PFSK-1 (cell line): Measurements from ENCODE around the gene SLCO2B1.

Source experiments
- FOXP2 ChIP-seq: optimal IDR thresholded peaks from 2 replicates; pipeline ENCODE3; 2011; ENCODE audit warnings: borderline replicate concordance, control low read depth, inconsistent platforms; ENCODE audit not compliant: insufficient read depth; ENCODE audit errors: extremely low read length, extremely low read depth
- POLR2AphosphoS5 ChIP-seq: IDR thresholded peaks from 2 replicates; pipeline ENCODE4 v1.6.1; 2012; ENCODE audit warnings: low read depth, mild to moderate bottlenecking, control low read depth, low read length, moderate library complexity
- SIN3A ChIP-seq: IDR thresholded peaks from 2 replicates; pipeline ENCODE4 v1.6.1; 2012; ENCODE audit warnings: mild to moderate bottlenecking, low read length, moderate library complexity, borderline replicate concordance; ENCODE audit not compliant: insufficient read depth
- TAF1 ChIP-seq: IDR thresholded peaks from 2 replicates; pipeline ENCODE4 v1.6.1; 2012; ENCODE audit warnings: low read length, control low read depth, borderline replicate concordance; ENCODE audit not compliant: insufficient read depth
- TF ChIP-seq, protein P1 (sequence below), 2 experiments: IDR thresholded peaks; 2 replicates each; pipeline versions ENCODE4 v1.6.1 to v1.8.0; 2011 to 2012; ENCODE audit warnings: low read depth in 2 of 2, low read length in 2 of 2, control low read depth in 1 of 2, inconsistent platforms in 1 of 2, mild to moderate bottlenecking in 1 of 2, moderate library complexity in 1 of 2; ENCODE audit not compliant: insufficient read depth in 1 of 2

The SLCO2B1 gene

DNA sequence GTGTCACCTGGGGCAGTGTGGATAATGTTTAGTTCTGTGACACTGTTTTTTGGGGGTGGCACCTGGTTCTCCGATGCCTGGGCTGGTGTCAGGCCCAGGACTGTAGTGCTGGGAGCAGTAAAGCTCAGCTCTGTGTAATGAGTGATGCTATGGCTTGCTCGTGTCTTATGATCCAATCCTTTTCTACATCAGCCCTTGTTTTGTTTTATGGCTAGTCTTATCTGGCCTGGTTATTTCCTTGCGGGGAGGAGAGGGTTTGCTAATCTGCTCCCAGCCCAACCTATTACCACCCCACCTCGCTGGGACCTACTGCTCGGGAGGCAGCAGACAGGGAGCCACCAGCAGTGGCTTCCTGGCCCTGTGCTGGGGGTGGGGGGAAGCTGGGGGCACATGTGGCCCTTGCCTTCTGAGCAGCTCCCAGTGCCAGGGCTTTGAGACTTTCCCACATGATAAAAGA, 54.7 kb downstream of the SLCO2B1 start:
- TF ChIP-seq POLR2AphosphoS5 (no peak), FOXP2 (no peak), SIN3A (no peak), TAF1 (no peak)
- TF ChIP-seq, protein P1, sequence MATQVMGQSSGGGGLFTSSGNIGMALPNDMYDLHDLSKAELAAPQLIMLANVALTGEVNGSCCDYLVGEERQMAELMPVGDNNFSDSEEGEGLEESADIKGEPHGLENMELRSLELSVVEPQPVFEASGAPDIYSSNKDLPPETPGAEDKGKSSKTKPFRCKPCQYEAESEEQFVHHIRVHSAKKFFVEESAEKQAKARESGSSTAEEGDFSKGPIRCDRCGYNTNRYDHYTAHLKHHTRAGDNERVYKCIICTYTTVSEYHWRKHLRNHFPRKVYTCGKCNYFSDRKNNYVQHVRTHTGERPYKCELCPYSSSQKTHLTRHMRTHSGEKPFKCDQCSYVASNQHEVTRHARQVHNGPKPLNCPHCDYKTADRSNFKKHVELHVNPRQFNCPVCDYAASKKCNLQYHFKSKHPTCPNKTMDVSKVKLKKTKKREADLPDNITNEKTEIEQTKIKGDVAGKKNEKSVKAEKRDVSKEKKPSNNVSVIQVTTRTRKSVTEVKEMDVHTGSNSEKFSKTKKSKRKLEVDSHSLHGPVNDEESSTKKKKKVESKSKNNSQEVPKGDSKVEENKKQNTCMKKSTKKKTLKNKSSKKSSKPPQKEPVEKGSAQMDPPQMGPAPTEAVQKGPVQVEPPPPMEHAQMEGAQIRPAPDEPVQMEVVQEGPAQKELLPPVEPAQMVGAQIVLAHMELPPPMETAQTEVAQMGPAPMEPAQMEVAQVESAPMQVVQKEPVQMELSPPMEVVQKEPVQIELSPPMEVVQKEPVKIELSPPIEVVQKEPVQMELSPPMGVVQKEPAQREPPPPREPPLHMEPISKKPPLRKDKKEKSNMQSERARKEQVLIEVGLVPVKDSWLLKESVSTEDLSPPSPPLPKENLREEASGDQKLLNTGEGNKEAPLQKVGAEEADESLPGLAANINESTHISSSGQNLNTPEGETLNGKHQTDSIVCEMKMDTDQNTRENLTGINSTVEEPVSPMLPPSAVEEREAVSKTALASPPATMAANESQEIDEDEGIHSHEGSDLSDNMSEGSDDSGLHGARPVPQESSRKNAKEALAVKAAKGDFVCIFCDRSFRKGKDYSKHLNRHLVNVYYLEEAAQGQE (IDR thresholded peaks at IDR 0.05; ENCODE audit: insufficient read depth in 1 of 2, low read depth in 2 of 2, low read length in 2 of 2), result no peak

DNA sequence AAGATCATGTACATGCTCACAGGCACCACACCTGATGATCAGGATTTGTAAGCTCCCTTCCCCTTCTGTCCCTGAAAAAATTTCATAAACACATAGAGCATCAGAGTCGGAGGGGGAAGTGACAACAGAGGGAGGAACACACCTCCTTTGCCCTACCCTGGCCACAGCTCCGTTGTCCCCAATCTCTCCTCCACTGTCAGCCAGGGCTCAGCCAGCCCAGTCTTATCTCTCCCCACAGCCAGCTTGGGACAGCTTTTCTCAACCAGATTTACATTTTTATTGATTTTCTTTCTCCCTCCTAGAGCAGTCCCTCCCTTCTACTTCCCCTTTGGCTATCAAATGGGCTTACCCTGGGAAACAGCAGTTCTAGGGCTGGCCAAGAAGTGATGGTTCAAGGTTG, 57.5 kb downstream of the SLCO2B1 start:
- TF ChIP-seq TAF1 (no peak), SIN3A (no peak), POLR2AphosphoS5 (no peak)
- TF ChIP-seq, protein P1 (IDR thresholded peaks at IDR 0.05; ENCODE audit: insufficient read depth in 1 of 2, low read depth in 2 of 2, low read length in 2 of 2), result no peak

DNA sequence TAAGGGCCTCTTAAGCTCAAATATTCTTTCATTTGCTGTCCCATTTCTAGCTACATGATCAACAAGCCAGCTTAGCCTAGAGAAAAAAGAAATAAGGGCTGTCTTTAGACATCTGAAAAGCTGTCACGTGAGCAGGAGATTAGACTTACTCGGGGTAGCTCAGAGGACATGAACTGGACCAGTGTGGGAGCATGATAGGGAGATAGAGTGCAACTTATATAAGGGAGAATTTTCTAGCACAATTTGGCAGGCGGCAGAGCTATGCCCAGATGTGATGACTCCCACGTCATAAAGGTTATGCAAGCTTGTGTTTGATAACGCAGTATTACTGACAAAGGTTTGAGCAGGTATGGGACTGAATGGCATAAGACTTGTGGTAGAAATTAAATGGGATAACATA, 61.5 kb downstream of the SLCO2B1 start:
- no peak for TF ChIP-seq SIN3A
- no peak for TF ChIP-seq FOXP2
- no peak for TF ChIP-seq POLR2AphosphoS5
- TF ChIP-seq, protein P1 (IDR thresholded peaks at IDR 0.05; ENCODE audit: insufficient read depth in 1 of 2, low read depth in 2 of 2, low read length in 2 of 2), result no peak
- TF ChIP-seq TAF1, result no peak

DNA sequence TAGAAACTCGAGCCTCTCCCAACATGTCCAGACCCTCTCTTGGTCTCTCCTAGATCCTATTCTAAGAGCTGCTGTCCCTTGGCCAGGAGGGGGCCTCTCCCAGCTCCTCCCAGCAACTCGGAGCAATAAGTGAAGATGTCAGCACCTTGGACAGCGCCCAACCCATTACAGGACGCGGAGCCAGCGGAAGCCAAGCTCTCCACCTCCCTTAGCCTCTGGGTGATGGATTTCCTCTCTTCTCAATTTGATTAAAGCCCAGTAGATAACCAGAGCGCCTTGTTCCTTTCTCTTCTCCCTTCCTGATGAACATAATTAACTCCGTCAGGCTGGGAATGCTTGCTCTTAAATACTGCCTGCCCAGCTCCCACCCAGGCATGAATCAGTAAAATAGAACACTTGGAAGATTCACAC, 63.5 kb downstream of the SLCO2B1 start:
- TF ChIP-seq TAF1 (no peak), POLR2AphosphoS5 (no peak), SIN3A (peak; percentile 99)
- TF ChIP-seq, protein P1 (IDR thresholded peaks at IDR 0.05; ENCODE audit: insufficient read depth in 1 of 2, low read depth in 2 of 2, low read length in 2 of 2), result peak; percentile 100

DNA sequence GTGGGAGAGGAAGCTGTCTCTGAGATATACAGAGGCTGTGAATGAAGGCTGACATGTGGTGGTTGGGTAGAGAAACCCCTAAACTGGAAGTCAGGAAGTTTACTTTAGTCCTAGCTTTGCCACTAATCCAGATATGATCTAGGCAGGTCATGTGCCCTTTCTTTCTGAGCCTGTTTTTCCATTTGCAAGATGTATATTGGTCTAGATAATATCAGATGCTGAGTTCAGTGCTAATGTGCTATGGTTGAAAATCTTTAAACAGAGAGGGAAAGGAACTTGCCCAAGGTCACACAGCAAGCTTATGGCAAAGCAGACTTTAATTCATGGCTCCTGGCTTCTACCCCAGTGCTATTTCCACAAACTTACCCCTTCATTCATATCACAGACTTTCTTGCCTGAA, 63.9 kb downstream of the SLCO2B1 start:
- TF ChIP-seq SIN3A, result no peak
- TF ChIP-seq POLR2AphosphoS5, result no peak
- TF ChIP-seq, protein P1 (IDR thresholded peaks at IDR 0.05; ENCODE audit: insufficient read depth in 1 of 2, low read depth in 2 of 2, low read length in 2 of 2), result no peak
- no peak for TF ChIP-seq TAF1
- no peak for TF ChIP-seq FOXP2
